Stimulated activated CD4-positive, alpha-beta T cell treated with anti-CD3 and anti-CD28 coated beads, Interleukin-12 subunit alpha, Interleukin-12 subunit beta, amount 100 ng/mL, for 4 hours (primary cell): ENCODE measurements around the gene DNAJB2.

ENCODE experiments used
- DNase-seq: peaks from one replicate; pipeline ENCODE4 v3.0.0-alpha.2; 2020

Gene DNAJB2

DNA sequence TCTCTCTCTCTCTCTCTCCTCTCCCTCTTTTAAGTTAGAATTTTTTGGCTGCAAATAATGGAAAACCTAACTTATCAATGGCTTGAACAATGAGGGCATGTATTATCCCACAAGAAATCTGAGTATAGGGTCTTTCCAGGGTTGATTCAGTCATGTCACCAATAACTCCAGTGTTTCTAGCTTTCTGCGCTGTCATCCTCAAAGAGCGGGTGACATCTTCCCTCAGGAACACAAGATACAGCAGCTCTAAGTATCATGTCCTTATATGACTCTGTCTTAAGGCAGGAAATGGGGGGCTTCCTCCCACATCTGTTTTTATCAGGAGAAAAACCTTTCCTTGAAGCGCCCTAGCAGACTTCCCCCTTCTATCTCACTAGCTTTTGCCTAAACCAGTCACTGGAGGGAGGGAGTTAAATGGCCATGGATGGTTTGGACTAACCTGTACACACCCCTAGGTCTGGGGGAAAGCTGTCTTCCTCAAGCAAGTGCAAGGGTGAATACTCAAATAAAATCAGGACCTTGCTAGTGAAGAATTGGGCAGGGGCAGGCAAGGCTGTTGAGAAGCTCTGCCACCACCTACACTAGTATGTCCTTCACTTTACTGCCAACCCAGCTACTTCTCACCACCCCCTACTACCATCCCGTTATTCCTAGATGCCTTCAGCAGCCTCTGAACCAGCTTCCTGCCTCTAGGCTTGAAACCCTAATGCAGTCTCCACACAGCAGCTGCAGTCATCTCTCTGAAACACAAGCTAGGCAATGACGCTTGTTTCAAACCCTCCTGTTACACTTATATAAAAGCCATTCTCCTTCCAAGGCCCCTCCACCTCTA, 17.9 kb upstream of the DNAJB2 start:
- DNase-seq = no peak

DNA sequence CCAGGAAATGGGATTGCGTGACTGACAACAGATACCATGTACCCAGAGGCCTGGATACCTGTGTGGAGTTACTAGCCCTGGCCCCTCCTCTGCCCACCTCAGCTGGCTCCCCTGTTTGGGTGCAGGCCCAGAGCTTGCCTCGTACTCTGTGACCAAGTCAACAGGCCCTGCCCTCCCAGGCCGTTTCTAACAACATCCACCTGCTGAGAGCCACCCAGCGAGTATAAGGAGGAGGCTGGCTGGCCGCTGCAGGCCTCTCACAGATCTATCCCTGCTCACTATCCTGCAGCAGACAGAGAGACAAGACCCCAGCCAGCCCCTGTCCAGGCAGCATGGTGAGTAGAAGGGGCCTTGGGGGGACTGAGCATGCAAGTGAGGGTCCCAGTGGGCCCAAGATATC, 12.9 kb upstream of the DNAJB2 start:
- DNase-seq = no peak

DNA sequence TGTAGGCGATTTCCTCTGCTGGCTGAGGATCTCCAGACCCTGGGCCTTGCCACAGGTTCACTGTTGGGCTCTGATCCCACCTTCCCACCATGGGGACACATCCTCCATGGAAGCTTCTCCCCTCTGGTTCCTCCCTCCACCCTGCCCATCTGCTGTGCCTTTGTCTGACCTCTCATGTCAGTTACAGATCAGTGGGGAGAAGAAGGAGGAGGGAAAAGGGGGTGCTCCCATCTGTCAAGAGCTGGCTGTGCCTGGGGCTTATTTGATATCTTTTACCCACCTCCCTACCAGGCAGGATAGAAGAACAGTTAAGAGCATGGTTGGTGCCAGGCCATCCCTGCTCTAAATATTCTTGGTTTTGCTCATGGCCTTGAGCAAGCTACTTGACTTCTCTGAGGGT, 12.3 kb upstream of the DNAJB2 start:
- no peak for DNase-seq

DNA sequence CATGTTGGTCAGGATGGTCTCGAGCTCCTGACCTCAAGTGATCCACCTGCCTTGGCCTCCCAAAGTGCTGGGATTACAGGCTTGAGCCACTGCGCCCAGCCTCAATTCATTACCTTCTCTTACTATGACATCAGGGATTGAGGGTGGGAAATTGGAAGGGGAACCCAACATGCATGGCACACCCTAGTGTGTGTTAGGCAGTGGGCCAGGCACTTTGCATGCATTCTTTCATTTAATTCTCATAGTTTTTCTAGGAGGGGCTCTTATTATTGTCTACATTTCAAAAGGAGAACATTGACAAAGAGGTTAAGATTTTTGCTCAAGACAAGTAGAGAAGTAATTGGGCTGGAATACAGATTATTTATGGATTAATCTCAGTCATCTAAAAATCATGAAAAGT, 10.9 kb upstream of the DNAJB2 start:
- no peak for DNase-seq

DNA sequence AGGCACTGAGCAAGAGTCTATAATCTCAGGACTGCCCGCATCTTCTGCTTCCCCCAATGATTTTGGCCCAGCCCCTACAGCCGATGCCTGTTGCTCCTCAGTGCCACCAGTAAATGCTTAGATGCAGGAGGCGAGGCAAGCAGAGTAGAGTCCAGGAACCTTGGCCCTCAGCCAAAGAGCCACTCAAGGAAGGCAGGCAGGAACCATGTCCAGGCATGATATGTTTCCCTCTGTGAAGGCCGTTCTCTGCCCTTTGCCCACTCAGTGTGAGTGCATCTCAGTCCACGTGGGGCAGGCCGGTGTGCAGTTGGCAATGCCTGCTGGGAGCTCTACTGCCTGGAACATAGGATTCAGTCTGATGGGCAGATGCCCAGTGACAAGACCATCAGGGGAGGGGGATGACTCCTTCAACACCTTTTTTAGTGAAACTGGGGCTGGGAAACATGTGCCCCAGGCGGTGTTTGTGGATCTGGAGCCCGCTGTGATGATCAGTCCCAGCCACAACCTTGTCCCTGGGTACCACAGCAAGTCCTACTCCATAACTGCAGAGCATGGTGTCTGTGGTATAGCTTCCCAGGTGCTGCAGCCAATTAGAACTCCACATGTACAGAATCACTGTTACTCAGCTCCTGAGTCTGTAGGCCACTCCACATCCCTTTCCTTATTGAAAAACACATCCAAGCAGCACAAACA, 9.7 kb upstream of the DNAJB2 start:
- DNase-seq = no peak

DNA sequence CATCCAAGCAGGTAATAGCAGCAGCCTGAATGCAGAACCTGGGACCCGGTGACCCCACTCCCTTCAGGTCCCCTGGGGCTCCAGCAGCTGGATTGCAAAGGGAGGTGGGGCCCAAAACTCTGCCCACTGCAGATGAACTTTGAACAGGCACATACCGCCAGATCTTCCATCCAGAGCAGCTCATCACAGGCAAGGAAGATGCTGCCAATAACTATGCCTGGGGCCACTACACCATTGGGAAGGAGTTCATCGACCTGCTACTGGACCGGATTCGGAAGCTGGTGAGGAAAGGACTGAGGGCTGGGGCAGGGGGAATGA, 9.2 kb upstream of the DNAJB2 start:
- DNase-seq = no peak

DNA sequence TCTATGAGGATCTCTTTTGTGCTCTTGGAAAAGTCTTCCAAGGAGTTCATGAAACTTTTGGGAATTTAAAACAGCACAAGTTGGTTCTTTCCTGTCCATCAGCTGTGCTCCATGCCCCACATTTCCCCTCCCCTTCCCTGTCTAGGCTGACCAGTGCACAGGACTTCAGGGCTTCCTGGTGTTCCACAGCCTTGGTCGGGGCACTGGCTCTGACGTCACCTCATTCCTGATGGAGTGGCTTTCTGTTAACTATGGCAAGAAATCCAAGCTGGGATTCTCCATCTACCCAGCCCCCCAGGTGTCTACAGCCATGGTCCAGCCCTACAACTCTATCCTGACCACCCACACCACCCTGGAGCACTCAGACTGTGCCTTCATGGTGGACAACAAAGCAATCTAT, 8.1 kb upstream of the DNAJB2 start:
- no peak for DNase-seq

DNA sequence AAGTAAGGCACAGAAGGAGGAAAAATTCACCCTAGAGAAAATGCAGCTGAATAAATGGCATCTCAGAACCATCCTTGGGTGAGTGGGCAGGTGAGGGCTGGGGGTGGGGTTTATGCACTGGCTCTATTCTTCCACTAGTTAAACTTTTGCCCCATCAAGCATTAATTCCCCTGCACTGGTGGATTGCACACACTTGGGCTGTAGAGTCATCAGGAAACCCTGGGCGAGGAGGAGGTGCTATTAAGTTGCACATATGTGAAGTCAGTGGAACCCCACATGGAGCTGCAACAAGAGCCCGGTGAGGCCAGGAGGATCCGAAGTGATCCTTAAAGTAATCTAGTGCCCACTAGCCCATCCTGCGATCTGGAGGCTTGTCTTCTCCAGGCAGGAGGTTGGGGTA, 6.8 kb upstream of the DNAJB2 start:
- no peak for DNase-seq

DNA sequence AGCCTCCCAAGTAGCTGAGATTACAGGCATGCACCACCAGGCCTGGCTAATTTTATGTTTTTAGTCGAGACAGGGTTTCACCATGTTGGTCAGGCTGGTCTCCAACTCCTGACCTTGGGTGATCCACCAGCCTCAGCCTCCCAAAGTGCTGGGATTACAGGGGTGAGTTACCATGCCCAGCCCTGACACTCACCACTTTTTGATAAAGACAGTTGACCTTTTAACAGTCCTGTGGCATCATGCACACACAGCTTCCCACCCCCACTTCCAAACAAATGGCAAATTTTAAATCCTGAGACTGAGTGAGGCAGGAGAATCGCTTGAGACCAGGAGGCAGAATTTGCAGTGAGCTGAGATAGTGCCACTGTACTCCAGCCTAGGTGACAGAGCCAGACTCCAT, 6.2 kb upstream of the DNAJB2 start:
- DNase-seq = no peak

DNA sequence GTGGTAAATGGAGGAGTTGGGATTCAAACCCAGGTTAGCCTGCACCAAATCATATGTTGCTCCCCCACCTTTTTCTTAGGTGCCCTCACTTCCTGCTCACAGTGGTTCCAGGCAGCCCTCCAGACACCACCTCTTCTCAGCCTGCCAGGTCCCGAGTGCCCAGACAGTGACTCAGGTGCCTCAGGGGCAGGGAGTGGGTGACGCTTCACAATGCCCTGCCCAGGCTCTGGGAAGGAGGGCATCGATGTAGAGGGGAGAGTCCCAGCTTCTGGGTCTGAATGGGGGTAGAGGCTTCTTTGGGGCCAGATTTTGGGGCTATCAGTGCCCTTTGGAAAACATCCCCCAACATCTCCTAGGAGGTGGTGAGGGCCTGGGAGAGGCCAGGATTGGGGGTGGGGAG, 5.2 kb upstream of the DNAJB2 start:
- DNase-seq = no peak

DNA sequence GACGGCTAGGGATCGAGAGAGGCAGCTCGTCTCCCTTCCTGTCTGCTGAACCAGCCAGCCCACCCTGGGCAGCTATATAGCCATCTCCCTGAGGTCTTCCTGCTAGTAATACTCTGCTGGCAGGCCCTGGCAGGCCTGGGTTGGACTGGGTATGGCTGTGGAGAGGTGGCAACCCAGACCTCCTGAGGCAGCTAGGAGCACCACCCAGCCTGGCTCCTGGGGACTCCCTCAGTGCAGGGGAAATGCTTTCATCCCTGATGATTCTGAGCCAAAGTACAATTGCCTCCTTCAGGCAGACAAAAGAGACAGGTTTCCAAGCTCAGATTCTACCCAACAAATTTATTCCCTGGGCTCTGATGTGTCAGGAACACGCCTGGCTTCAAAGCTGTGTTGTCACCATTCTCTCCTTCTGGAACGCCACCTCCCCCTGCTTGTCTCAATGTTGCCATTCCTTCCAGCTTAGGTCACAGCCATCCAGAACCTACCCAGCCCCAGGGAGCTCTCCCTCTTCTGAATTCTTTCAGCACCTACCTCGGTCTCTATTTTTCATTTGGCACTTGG, 4.7 kb upstream of the DNAJB2 start:
- no peak for DNase-seq

DNA sequence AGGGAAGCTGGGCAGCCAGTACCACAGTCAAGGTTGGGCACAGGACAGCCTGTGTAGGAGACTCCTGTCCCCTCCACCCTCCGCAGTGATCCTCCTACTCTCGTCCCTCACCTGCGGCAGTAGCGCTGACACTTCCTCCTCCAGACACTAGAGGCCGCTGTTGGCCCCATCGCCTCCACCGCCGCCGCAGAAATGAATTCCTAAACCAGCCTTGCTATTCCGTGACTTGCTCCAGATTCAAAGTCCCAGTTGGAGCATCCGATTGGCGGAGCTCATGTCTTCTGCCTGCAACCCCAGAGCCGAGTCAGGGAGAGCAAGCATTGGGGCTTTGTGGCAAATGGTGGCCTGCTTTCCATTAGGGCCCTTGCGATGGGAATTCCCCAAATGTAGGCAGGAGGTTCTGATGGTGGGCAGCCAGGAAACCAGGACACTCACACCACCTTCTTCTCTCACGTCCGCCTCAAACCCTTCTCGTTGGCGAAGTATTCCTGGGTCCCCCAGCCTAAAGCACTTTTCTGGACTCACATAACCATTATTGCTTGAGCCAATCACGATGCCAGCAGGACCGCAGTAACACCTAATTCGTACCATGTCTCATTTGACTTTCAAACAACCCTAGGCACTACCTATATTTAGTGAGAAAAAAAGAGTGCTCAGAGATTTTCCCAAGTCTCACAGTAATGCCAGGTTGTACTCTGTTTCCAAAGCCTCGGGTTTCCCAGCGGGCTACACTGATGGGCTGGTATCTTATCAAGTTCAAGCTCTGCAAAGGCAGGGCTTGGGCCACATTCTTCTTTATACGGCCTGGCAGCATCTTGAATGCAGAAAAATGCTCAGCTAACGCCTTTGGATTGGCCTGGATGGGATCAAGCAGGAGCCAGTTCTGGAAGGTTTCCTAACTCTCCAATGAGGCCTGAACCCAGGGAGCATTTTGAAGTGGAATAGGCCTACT, 1.2 kb upstream of the DNAJB2 start:
- DNase-seq = peak; percentile 72

DNA sequence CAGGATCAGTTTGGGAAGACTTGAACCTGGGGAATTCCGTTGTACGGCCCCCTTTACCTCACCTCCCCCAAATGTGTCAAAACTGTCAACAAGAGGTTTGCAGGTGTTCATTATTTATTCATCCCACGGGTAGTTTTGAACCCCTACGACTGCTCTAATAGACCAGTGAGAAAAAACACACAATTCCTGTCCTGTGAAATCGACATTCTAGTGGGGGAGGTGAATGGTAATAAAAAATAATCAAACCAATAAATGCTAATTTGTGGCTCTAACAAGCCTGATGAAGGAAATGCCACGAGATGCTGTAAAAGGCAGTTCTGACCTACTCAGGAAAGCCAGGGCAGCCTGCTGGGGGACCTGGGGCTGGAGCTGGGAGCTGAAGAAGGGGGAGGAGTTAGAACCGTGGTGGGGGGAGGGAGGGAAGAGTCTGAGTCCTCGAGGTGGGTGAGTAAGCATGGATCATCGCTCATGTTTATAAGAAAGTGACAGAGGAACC, 463 bp upstream of the DNAJB2 start:
- no peak for DNase-seq

DNA sequence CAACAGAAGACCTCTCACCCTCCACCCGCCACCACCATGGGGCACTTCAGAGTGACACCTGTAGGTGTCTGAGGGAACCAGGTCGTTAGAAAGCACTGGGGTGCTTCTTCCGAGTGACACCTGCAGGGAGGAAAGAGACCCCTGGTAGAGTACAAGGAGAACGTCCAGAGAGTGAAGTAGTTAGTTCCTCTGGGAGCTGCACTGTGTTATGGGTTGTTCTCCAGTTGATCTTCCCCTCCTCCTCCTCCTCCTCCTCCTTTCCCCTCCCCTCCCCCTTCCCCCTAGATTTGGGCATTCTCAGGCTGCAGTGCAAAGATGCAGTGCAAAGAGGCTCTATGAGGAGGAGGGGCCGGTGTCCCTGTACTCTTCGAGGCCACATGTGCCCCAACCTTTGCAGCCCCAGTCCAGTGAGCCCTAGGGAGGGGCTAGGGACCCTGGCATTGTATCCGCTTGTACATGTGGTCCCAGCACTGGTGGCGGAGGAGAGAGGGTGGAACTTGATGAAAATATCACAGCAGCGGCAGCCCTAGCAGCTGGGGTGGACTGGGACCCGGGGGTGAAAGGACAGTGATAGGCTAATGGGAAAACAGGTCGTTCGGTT, 850 bp downstream of the DNAJB2 start:
- no peak for DNase-seq

DNA sequence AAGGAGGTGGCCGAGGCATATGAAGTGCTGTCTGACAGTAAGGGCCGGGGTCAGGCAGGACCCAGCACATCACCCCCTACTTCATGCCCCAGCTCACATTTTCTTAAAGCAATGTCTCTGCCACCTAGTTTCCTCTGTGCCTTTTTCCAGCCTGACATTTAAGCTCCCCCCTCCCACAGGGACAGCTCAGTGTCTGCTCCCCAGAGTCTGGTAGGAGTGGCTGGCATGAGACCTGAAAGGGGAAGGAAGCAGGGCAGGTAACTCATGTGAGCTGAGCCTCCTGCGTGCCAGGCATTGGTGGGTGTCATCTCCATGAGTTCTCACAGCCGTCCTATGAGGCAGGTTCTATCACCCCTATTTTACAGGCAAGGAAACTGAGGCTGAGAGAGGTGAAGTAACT, 1.5 kb downstream of the DNAJB2 start:
- DNase-seq = no peak

DNA sequence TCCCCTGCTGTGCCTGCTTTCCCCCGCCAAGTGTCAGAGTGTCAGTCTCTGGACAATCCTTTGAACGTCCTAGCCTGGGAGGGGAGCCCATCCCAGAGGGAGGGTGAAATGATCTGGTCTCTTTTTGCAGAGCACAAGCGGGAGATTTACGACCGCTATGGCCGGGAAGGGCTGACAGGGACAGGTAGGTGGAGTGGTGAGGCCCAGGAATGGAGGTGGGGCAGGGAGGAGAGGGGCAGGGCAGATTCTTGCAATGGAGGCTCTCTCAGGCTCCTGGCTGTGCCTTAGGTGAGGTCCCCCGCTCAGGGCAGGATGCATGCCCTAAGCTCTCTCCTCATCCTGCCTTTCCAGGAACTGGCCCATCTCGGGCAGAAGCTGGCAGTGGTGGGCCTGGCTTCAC, 2.4 kb downstream of the DNAJB2 start:
- no peak for DNase-seq

DNA sequence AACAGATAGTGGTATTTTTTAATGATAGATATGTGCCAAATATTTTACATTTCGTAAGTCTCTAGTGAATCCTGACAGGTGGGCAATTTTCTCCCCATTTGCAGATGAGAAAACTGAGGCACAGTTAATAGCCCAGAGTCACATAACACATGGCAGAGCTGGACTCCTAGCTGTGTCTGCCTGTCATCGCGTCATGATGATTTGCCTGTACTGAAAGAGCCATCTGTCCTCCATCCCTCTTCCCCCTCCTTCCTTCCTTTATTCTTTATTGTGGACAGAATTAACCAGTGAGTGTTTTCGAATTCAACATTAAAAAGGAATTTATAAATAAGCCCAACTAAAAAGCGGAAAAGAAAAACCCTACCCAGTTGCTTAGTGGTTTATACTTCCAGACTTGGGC, 3.2 kb downstream of the DNAJB2 start:
- no peak for DNase-seq

DNA sequence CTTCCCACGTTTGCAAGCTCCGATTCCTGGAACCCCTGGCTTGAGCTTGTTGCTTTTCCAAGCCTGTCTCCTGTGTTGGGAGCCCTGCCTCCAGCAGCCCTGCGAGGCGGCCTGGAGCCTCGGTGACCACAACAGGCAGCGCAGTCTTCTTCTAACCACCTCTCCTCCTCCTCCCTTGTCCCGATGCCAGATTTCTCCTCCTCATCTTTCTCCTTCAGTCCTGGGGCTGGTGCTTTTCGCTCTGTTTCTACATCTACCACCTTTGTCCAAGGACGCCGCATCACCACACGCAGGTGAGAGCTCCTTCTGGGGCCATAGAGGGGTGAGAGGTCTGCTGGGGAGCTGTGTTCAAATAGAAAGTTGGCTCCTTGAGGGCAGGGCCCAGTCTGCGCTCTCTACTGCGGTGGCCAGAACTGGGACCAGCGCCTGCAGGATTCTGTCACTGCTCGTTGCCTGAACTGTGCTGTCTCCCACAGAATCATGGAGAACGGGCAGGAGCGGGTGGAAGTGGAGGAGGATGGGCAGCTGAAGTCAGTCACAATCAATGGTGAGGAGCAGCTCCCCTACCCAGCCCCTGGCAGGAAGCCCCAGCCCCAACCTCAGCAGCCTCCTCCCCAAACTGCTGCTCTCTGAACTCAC, 3.9 kb downstream of the DNAJB2 start:
- DNase-seq = no peak

DNA sequence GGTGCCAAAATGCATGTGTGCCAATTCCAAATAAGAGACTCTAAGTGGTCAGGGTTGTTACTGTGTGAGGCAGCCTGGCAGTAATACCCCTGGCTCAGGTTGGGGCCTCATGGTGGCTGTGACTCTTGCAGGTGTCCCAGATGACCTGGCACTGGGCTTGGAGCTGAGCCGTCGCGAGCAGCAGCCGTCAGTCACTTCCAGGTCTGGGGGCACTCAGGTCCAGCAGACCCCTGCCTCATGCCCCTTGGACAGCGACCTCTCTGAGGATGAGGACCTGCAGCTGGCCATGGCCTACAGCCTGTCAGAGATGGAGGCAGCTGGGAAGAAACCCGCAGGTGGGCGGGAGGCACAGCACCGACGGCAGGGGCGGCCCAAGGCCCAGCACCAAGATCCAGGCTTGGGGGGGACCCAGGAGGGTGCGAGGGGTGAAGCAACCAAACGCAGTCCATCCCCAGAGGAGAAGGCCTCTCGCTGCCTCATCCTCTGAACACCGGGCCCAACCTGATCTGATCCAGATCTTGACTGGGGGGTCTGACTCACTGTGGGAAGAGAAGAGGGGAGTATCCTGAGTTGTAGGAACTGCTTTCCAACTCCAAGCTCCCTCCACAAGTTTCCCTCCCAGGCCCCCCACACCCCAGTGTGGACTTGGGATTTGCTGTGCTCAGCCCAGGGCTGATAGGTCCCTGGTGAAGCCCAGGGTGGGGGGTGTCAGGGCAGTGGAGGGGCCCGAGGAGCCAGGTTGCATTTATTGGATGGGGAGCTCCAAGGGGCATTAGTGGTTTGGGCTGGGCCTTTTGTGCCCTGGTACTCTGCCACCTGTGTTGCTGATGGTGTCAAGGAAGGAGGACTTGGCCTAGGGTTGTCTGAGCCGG, 5.6 kb downstream of the DNAJB2 start:
- DNase-seq = no peak

DNA sequence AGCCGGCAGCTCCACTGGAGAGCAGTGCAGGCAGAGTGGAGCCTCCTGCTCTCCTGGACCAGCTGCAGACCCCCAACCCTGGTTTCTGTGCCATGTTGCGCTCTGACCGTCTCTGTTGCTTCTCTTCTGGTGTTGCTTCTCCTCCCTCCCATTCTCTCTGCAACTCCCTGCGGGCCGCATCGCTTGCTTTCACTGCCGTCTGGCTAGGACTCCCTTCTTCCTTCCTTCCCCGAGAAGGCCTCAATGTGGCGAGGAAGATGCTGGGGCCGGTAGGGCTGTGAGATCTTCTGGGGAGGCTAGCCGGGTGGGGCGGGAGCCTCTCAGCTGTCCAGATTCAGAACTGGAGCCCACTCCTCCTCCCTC, 6.2 kb downstream of the DNAJB2 start:
- no peak for DNase-seq

DNA sequence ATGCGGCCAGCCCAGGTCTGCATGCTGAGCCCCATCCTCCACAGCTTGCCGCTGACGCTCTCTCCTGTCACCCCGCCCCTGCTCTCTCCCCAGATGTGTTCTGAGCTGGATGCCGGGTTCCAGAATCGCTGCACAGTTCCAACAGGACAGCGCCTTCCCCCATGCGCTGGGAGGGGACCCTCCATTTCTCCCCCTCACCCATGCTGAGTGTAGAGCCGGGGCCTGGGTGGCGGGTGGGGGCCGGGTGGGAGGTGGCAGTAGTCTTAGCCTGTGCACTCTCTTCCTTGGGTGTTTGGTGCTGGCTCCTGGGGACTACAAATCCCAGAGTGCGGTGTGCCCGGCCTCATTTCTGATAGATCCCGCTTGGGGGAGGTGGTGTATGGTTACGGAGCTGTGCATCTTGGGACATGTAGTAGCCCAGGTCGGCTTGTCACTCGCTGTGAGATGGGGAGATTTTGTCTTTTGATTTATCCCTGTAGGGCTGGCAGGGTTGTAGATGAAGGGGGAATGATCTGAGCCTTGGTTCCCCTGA, 6.8 kb downstream of the DNAJB2 start:
- DNase-seq = no peak
